Measurements from ENCODE around the gene PRRT2. TPM values are rescaled to one million over a fixed set of nuclear protein-coding genes. Genes with fewer than 3 reads are reported as not detected.

PRRT2 gene
- total and polyA plus RNA-seq, 2 donors (not counting 3 experiments of a cell fraction or from before 2014, with no cell fraction given): 3.3 TPM

DNA sequence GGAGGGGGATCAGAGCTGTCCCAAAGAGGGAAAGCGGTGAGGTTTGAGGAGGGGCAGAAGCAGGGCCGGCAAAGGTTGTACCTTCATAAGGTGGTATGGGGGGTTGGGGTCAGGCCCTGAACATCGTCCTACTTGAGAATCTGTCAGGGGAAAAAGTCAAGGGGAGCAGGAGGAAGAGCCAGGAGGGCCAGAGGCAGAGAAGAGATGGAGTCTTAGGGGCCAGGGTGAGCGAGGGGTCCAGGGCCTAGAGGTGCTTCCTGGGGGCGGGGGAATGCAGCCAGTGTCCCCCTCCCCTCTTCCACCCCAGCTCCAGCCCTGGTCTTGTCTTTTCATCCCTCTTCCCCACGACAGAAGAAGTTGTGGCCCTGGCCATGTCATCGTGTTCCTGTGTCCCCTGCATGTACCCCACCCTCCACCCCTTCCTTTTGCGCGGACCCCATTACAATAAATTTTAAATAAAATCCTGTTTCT is 1.3 kb upstream of the PRRT2 start:
- no peaks in the 10 kb centered on the region for H4K20me1 ChIP-seq (replicated peaks; ENCODE audit: control insufficient read depth, extremely low read depth, insufficient read depth, low read length)
- peaks cover 0 to 14% of the 10 kb centered on the region in 2 experiments for H3K36me3 ChIP-seq (ENCODE audit: control insufficient read depth in 2 of 2, extremely low read depth in 1 of 2, insufficient read depth in 2 of 2, low read length in 2 of 2)
- H2AFZ ChIP-seq (ENCODE audit: low read depth, low read length): no peak overlapping the region
- H3K27ac ChIP-seq (ENCODE audit: insufficient read depth, low read depth, low read length): no peak overlapping the region
- dilution Hi-C loops (cut with MboI; ENCODE audit: extremely low pct_ligation_motif_present, low sequenced_read_pairs) (no loop called here), intact Hi-C loops (cut with micrococcal nuclease) (loop anchor here (1.0 to 2.0 kb wide), 2 partner anchors 52 to 186 kb away; partner anchors contain the start of genes CDIPT and INO80E)
- peaks cover 47% of the 10 kb centered on the region for H3K4me1 ChIP-seq (ENCODE audit: control insufficient read depth, extremely low read depth, insufficient read depth, low read length)
- H3K9me1 ChIP-seq (replicated peaks; ENCODE audit: control insufficient read depth, extremely low read depth, insufficient read depth, low read length): no peaks in the 10 kb centered on the region
- POLR2A ChIA-PET: no interaction called here
- H3K9ac ChIP-seq (replicated peaks; ENCODE audit: extremely low read depth, insufficient read depth, low read length): no peak overlapping the region
- no peaks in the 10 kb centered on the region for H3K27me3 ChIP-seq (ENCODE audit: control insufficient read depth in 2 of 2, insufficient read depth in 2 of 2, low read length in 2 of 2)
- no peak for TF ChIP-seq POLR2AphosphoS5 (IDR thresholded peaks at IDR 0.05; ENCODE audit: insufficient read depth, low read depth, low read length)
- no peak for TF ChIP-seq JUN (IDR thresholded peaks at IDR 0.05; ENCODE audit: borderline replicate concordance, insufficient read depth, insufficient read length, low read depth)
- TF ChIP-seq, protein P1, sequence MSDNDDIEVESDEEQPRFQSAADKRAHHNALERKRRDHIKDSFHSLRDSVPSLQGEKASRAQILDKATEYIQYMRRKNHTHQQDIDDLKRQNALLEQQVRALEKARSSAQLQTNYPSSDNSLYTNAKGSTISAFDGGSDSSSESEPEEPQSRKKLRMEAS (IDR thresholded peaks at IDR 0.05; ENCODE audit: insufficient read depth, insufficient read length): no peak
- TF ChIP-seq CTCF (IDR thresholded peaks at IDR 0.05; ENCODE audit: extremely low read depth in 1 of 2, insufficient read depth in 1 of 2, low read depth in 1 of 2, low read length in 2 of 2): no peak
- TF ChIP-seq EZH2 (IDR thresholded peaks at IDR 0.05; ENCODE audit: borderline replicate concordance, low read depth, low read length, severe bottlenecking): no peak
- no peak for TF ChIP-seq POLR2A (IDR thresholded peaks at IDR 0.05; ENCODE audit: low read depth, low read length)
- no peak for TF ChIP-seq FOS (IDR thresholded peaks at IDR 0.05; ENCODE audit: borderline replicate concordance, insufficient read depth, low read length)
- no peak for TF ChIP-seq GATA2 (IDR thresholded peaks at IDR 0.05; ENCODE audit: insufficient read depth, insufficient read length, low read depth, low read length)
- TF ChIP-seq MYC (IDR thresholded peaks at IDR 0.05; ENCODE audit: low read depth, low read length): no peak
- H3K4me2 ChIP-seq (ENCODE audit: insufficient read depth, low read length): peak overlapping the region; percentile 3
- no peaks in the 10 kb centered on the region for H3K9me3 ChIP-seq (replicated peaks; ENCODE audit: control insufficient read depth, insufficient read depth, low read length)
- H3K4me3 ChIP-seq (replicated peaks in 1 of 3; ENCODE audit: insufficient read depth in 1 of 3, low read depth in 1 of 3, low read length in 3 of 3): no peak overlapping the region
- DNase-seq (ENCODE audit: low read depth, low spot score) (no peak), FAIRE-seq (no peak)
- BruUV-seq (replicated peaks): TSS peak; percentile 31
- H3K79me2 ChIP-seq (ENCODE audit: control insufficient read depth, insufficient read depth, low read length): peaks cover 29% of the 10 kb centered on the region
- CTCF ChIA-PET: interaction anchor here (0.6 to 4.0 kb wide), 2 partner anchors 38 to 222 kb away, joined by 3 to 29 read pairs; no protein-coding TSS in a partner anchor

Data from endothelial cell of umbilical vein (primary cell).